Effector CD8-positive, alpha-beta T cell (primary cell): ENCODE measurements around the gene TBC1D19.
"Not testable (repeated sequence)": the region's sequence is repeated elsewhere in the genome, so short reads cannot be mapped to it uniquely, and the experiment has no call there.

Source experiments
- DNase-seq: peaks from one replicate; lab custom pipeline; 2025; lab: John Stamatoyannopoulos, UW
- total RNA-seq, 4 experiments: gene quantifications; one replicate each; lab custom pipeline; 2026; lab: John Stamatoyannopoulos, UW

The TBC1D19 gene
- total RNA-seq: 11.5 to 15.8 (median 13.9) reads per million in 4 experiments

DNA sequence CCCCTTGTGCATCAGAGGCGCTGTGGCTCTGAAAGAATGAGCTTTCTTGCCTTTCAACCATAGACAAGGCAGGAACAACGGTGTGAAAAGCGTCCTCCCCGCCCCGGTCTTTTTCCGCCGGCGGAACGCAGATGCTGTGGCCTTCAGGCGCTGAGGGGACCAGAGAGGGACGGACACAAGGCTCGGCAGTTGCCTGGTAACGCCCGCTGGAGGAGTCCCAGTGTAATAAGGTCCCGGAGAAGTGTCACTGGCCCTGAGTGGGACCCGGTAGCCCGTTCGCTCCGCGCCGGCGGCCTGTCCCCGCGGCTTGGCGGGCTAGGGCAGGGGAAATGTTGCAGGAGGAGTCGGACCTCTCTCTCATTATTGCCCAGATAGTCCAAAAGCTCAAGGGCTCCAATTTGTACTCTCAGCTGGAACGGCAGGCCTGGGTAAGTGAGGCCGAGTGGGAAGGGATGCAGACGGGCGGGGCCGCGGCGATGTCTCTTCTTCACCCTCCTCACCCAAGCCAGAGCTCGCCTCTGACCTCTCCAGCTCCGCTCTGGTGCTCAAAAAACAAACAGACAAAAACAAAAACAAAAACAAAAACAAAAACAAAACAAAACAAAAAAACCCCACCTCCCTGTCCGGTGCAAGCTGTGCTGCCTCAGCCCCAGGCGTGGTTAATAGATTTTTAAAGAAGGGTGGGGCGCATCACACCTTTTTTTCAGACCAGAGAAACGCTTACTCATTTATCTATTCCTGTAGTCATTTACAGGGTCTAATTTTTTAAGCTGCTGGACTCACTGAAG, at the start of gene TBC1D19:
Gene TBC1D19 (plus strand): TSS at position 220 of the 788 bp plus-strand sequence. CDS start 110 bp downstream, at position 330.
- peak; percentile 59 for DNase-seq

DNA sequence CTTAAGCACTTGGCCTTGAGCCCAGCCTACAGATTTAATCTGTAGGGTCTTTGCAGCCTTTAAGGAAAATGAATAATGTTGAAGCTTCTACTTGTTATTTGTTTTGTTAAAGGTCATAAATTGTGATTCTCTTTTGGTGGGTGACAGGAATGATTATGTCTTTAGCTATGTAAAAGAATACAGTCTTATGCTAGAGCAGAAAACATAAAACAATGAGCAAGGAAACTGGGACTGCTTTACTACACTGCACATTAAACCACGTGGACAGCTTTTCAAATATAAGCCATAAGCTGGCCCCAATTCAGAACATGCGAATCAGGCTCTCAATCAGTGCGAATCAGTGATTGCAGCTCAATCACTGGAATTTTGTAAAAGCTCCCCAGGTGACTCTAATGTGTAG, 40.9 kb upstream of the TBC1D19 start:
- no peak for DNase-seq

DNA sequence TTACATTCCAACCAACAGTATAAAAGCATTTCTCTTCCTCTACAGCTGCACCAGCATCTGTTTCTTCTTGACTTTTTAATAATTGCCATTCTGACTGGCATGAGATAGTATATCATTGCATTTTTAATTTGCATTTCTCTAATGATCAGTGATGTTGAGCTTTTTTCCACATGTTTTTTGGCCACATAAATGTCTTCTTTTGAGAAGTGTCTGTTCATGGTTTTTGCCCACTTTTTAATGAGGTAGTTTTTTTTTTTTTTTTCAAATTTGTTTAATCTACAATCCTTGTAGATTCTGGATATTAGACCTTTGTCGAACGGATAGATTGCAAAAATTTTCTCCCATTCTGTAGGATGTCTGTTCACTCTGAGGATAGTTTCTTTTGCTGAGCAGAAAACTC, 39.5 kb upstream of the TBC1D19 start:
- no peak for DNase-seq

DNA sequence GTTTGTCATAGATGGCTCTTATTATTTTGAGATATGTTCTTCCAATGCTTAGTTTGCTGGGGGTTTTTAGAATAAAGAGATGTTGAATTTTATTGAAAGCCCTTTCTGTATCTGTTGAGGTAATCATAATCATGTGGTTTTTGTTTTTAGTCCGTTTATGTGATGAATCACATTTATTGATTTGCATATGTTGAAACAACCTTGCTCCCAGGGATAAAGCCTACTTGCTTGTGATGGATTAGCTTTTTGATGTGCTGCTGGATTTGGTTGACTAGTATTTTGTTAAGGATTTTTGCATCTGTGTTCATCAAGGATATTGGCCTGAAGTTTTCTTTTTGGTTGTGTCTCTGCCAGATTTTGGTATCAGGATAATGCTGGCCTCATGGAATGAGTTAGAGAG, 35.5 kb upstream of the TBC1D19 start:
- DNase-seq: not testable (repeated sequence)

GRCh38 chr4:26557164-26557563, 26.7 kb upstream of the TBC1D19 start:
- DNase-seq: no peak

- no peak for DNase-seq
Observed at GRCh38 chr4:26558166-26558895, 25.6 kb upstream of the TBC1D19 start.

DNA sequence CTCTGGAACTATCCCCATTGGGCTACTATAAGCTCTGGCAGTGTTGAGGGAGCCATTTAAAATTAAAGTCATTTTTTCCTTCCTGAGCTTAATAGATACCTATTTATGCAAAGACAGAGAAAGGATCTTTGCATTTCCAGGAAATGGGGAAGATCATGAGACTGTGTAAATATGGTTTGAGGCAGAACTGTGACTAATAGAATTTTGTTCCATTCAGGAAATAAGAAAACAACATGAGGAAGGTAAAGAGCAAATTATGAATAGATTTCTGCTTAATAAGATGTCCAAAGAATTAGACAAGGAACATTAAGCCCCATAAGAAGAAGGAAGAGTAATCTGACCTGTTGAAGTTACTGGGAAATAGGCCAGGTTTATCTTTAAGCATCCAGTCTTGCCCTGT, 17.8 kb upstream of the TBC1D19 start:
- DNase-seq: no peak

DNA sequence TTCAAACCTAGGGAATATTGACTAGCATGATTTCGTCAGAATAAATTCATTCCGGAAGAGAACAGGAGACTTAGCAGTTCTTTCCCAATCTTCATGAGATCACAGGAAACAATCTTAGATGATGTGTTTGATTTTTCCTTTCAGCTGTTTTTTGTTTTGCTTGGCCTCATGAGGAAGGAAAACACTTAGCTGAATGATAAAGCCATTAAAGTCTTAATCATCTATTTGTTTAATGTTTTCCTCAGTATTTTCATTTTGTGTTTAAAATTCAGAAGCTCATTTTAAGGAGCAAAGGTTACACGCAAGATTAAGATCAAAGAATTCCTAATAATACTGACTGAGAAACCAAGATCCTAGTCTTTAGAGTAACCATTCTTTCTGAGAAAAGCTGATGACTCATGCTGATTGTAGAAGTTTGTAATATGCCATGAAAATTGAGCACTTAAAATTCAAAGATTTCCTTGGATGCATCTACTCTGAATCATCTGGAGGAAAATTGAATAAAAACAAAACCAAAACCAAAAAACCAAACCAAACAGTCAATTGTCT, 15.4 kb upstream of the TBC1D19 start:
- no peak for DNase-seq

DNA sequence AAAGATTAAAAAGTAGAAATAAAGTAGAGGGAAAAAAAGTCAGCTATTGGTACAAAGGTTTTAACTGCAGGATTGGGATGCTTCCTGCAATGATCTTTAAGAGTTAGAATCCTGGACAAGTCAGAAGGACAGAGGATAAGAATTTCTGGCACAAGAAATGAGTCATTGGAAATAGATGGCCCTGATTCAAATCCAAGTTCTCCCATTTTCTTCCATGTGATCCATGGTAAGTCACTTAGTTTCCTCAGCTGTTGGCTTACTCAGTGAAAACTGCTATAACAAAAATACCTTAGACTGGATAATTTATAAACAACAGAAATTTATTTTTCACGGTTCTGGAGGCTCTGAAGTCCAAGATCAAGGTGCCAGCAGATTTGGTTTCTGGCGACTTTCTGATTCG, 13.3 kb upstream of the TBC1D19 start:
- no peak for DNase-seq

- no peak for DNase-seq
Observed at GRCh38 chr4:26573389-26573794, 10.5 kb upstream of the TBC1D19 start.

DNA sequence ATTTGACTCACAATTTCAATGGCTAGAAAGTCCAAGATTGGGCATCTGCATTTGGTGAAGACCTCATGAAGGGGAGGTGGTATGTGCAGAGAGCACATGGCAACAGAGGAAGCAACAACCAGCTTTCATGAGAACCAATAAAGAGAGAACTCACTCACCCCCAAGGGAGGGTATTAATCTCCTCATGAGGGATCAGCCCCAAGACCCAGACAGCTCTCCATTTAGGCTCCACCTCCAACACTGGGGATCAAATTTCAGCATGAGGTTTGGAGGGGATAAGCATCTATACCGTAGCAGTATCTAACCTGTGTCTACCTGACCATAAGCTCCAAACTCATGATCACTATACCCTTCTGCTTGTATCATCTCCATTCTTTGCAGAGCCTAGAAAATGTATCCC, 9.3 kb upstream of the TBC1D19 start:
- no peak for DNase-seq

DNA sequence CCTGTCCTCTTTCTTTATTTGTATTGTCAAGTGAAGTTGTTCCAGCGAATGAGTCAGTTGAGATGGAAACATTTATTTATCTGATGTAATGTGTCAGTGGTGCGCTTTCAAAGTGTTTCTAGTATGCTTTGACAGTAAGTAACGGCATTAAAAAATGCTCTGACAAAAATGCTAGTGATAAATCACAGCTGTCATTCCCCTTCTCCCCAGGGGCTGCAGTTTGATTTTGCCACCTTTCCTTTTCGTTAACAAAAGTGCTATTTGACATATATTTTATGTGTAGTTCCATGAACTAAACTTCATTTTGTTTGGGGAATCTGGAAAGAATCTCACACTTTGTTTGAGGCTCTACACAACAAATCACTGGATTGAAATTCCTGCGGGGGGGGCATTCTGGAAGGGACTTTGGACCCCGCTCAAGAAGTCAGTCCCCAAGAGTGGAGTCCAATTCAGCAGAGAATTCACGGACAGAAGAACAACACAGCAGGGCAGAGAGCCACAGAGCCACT, 7.6 kb upstream of the TBC1D19 start:
- no peak for DNase-seq

DNA sequence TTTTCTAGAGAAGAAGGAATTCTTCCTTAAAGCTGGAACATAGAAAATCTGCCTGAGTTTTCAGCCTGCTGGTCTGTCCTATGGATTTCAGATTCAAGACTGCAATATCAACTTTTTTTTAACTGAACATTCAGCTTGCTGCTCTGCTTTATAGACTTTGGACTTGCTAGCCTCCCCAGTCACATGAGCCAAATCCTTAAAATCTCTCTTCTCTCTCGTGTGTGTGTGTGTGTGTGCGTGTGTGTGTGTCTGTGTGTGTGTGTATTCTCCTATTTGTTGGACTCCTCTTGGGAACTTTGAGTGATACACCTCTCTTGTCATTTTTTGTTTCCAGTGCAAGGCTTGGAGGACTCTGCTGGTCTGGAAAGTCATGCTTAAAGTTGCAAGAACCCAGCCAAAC, 6.8 kb upstream of the TBC1D19 start:
- no peak for DNase-seq

DNA sequence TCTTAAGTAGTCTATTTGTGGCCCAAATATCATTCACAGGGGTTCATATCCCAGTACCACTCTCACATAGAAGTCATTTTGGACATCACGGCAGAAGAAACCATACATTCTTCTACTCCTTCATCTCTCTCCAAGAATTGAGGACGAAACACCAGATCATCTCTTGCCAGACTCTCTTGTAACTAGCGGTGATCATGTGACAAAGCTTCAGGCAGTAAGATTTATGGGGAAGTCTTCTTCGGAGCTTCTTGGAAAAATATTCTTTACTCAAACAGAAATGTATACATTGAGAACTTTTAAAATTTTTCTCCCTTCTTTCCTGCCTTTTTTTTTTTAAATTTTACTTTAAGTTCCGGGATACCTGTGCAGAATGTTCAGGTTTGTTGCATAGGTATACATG, 4.7 kb upstream of the TBC1D19 start:
- DNase-seq: no peak

GRCh38 chr4:26581341-26581740, 2.5 kb upstream of the TBC1D19 start:
- not testable (repeated sequence) for DNase-seq

DNA sequence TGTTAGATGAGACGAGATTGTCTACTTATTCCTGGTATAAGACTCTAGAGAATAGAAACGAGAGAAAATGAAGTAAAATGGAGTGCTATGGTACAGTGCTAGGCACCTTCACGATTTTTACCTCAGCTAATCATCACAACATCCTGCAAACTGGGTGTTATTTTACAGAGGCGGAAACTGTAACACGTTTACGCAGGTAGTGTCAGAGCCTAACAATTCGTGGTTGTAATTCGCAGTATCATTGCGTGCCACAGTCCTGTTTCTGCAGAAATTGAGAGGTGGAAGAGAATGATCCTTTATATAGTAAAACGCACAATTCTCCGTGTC, 383 bp upstream of the TBC1D19 start:
- DNase-seq: no peak

GRCh38 chr4:26584725-26585124, 841 bp downstream of the TBC1D19 start:
- DNase-seq: no peak

- DNase-seq: no peak
Observed at GRCh38 chr4:26589705-26590104, 5.8 kb downstream of the TBC1D19 start.

GRCh38 chr4:26590639-26591038, 6.8 kb downstream of the TBC1D19 start:
- no peak for DNase-seq

GRCh38 chr4:26593557-26593956, 9.7 kb downstream of the TBC1D19 start:
- not testable (repeated sequence) for DNase-seq

DNA sequence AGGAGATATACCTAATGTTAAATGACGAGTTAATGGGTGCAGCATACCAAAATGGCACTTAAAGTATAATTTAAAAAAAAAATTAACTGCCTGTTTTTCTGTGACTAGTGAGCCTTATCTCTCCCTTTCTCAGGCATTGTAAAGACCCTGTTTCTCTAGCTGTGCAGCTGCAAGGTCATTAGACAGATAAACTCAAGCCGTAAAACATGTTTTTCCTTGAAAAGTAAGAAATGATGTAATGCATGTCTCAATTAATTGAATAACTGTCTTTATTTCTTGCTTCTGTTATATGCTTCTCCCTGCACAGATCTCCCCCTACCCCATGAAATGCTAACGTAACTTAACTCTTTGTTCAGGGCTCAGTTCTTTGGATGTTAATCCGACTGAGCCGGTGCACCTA, 10.5 kb downstream of the TBC1D19 start:
- no peak for DNase-seq

GRCh38 chr4:26594778-26595177, 10.9 kb downstream of the TBC1D19 start:
- no peak for DNase-seq

- no peak for DNase-seq
Observed at GRCh38 chr4:26596843-26597242, 13.0 kb downstream of the TBC1D19 start.
